ENCODE results near the gene ST6GALNAC1. TPM values are rescaled to one million over a fixed set of nuclear protein-coding genes. Genes with fewer than 3 reads are reported as not detected.

ST6GALNAC1 gene
- total and polyA plus RNA-seq, 2 of the 4 experiments (the other 2 are of a cell fraction), result not detected

- no peak overlapping the region for H2BK20ac ChIP-seq (ENCODE audit: low read depth, low read length)
- H2BK120ac ChIP-seq (ENCODE audit: low read depth, low read length), result no peak overlapping the region
- ChIA-PET POLR2A (ENCODE audit: unreplicated experiment) (no interaction called here), CTCF (interaction anchor here (0.6 kb wide), 1 partner anchor 113 kb away, joined by 3 read pairs; no protein-coding TSS in a partner anchor)
- H3K36me3 ChIP-seq (ENCODE audit: control insufficient read depth, insufficient read depth, low read length), result no peaks in the 10 kb centered on the region
- intact Hi-C loops (cut with micrococcal nuclease) (no loop called here), dilution Hi-C loops (cut with HindIII; ENCODE audit: low sequenced_read_pairs, unreplicated experiment) (no loop called here), in situ Hi-C loops (cut with MboI; ENCODE audit: low sequenced_read_pairs) (no loop called here)
- no peak overlapping the region for H4K91ac ChIP-seq (ENCODE audit: insufficient read depth, low read depth, low read length)
- H2AFZ ChIP-seq (replicated peaks; ENCODE audit: low read length, poor library complexity), result peak overlapping the region; percentile 47
- DNase-seq (no peak), ATAC-seq (ENCODE audit: low read depth) (peak; percentile 72)
- WGBS, 2 experiments (ENCODE audit: extremely low coverage in 2 of 2, insufficient read length in 1 of 2), result 67% methylated on average over 3 of the region's 13 CpGs; no CpG with 5 or more reads in 1 of the 2 experiments
- H3K18ac ChIP-seq (ENCODE audit: low read depth, low read length), result no peak overlapping the region
- TF ChIP-seq SMC3 (IDR thresholded peaks at IDR 0.05; ENCODE audit: low read depth, low read length), result no peak
- TF ChIP-seq BHLHE40 (IDR thresholded peaks at IDR 0.05; ENCODE audit: low read depth, low read length), result no peak
- no peak for TF ChIP-seq RFX5 (IDR thresholded peaks at IDR 0.05; ENCODE audit: low read depth, low read length)
- no peak for TF ChIP-seq FOS (IDR thresholded peaks at IDR 0.05; ENCODE audit: low read depth, low read length)
- peak; percentile 93 for TF ChIP-seq NFE2L2 (IDR thresholded peaks at IDR 0.05; ENCODE audit: low read depth, low read length)
- no peak for TF ChIP-seq RCOR1 (IDR thresholded peaks at IDR 0.05; ENCODE audit: insufficient replicate concordance, low read length)
- TF ChIP-seq RAD21 (IDR thresholded peaks at IDR 0.05; ENCODE audit: low read length), result no peak
- no peak for TF ChIP-seq CHD1 (IDR thresholded peaks at IDR 0.05; ENCODE audit: low read depth, low read length)
- no peak for TF ChIP-seq MXI1 (IDR thresholded peaks at IDR 0.05; ENCODE audit: borderline replicate concordance, low read depth, low read length)
- H3K4me3 ChIP-seq (ENCODE audit: insufficient read depth, low read depth, low read length), result no peak overlapping the region
- H3K79me1 ChIP-seq (ENCODE audit: low read depth in 1 of 2, low read length in 2 of 2), result no peaks in the 10 kb centered on the region
- no peak overlapping the region for H2BK5ac ChIP-seq (ENCODE audit: low read depth, low read length, poor library complexity, severe bottlenecking)
- H4K20me1 ChIP-seq (ENCODE audit: insufficient read depth, low read length), result no peaks in the 10 kb centered on the region
- H3K4me1 ChIP-seq (ENCODE audit: control insufficient read depth, insufficient read depth, low read length), result peaks cover 5% of the 10 kb centered on the region
- H3K14ac ChIP-seq (replicated peaks; ENCODE audit: low read depth, low read length), result no peak overlapping the region
- H3K4ac ChIP-seq (ENCODE audit: low read depth, low read length), result no peak overlapping the region
- H3K4me2 ChIP-seq (ENCODE audit: low read depth, low read length), result no peak overlapping the region
- no peak overlapping the region for H3K27ac ChIP-seq (ENCODE audit: insufficient read depth, low read length)
- H3K9me1 ChIP-seq (ENCODE audit: insufficient read depth, low read length), result no peaks in the 10 kb centered on the region
- H2AK9ac ChIP-seq (replicated peaks; ENCODE audit: low read depth, low read length, poor library complexity), result no peak overlapping the region
- H3K23ac ChIP-seq (ENCODE audit: low read depth, low read length), result no peak overlapping the region
- H3K27me3 ChIP-seq (ENCODE audit: control insufficient read depth, insufficient read depth, low read length), result peaks cover 8% of the 10 kb centered on the region
- H2AK5ac ChIP-seq (ENCODE audit: low read depth, low read length), result no peak overlapping the region
- H3K56ac ChIP-seq (ENCODE audit: extremely low read depth, insufficient read depth, low read length), result no peak overlapping the region
- H4K5ac ChIP-seq (ENCODE audit: low read depth, low read length), result no peak overlapping the region
- no peak overlapping the region for H4K8ac ChIP-seq (ENCODE audit: low read depth in 2 of 2, low read length in 2 of 2)
- no peak overlapping the region for H3K9ac ChIP-seq (ENCODE audit: low read depth, low read length)
- no peak overlapping the region for H2BK15ac ChIP-seq (ENCODE audit: low read depth, low read length)
- no TSS peak for BruUV-seq (replicated peaks)
- no peaks in the 10 kb centered on the region for H3K9me3 ChIP-seq (ENCODE audit: control insufficient read depth, insufficient read depth, low read length)
Measured at GRCh38 chr17:76659928-76660655, 16.5 kb upstream of the ST6GALNAC1 start.
